ENCODE measurements around the gene NECTIN1.

NECTIN1 gene

DNA sequence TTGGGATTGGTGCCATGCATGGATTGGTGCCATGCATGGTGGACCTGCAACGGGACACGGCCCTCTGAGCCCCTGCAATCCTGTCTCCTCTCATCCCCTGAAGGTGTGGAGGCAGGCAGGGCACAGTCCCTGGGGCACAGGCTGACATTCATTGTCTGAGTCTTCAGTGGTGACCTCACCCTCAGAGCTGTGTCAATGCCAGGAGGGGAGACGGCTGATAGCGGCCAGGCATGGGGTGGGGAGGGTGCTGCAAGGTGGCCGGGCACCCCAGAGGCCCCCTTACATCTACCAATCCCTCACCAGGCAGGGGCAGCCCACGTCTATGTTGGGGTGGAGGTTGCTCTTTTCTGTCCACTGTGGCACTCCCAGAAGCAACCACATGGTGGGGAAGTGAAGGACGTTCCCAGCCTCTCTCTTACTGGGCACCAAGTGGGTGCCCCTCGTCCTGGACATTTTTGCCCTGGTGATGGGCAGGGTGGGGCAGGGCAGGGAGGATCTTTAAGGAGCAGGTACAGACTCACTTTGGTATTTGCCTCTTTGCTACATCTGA lies 47.6 kb downstream of the NECTIN1 start:
- no peak overlapping the region for H3K4me3 ChIP-seq (ENCODE audit: low read depth, low read length)
- no peak for DNase-seq

GRCh38 chr11:119680541-119681360 lies 48.2 kb downstream of the NECTIN1 start:
- no peak for DNase-seq
- no peak overlapping the region for H3K4me2 ChIP-seq (ENCODE audit: low read length)
- no peak overlapping the region for H4K8ac ChIP-seq (ENCODE audit: low read depth, low read length)
- no peak overlapping the region for H3K14ac ChIP-seq (ENCODE audit: low read length)
- no peak overlapping the region for H2BK12ac ChIP-seq (ENCODE audit: low read length)
- peaks cover 14% of the 10 kb centered on the region for H3K9me3 ChIP-seq (ENCODE audit: insufficient read depth, low read depth, low read length)
- H4K91ac ChIP-seq (ENCODE audit: low read depth, low read length) = no peak overlapping the region
- WGBS (ENCODE audit: extremely low coverage, insufficient coverage, insufficient read length) = no CpG with 5 or more reads among the region's 11 CpGs
- H3K36me3 ChIP-seq (ENCODE audit: control insufficient read depth in 1 of 2, insufficient read depth in 2 of 2, low read length in 2 of 2) = peaks cover 17 to 21% of the 10 kb centered on the region in 2 experiments
- no peak overlapping the region for H2AFZ ChIP-seq (ENCODE audit: insufficient read depth, low read length, poor library complexity)
- H4K12ac ChIP-seq (ENCODE audit: low read depth, low read length) = no peak overlapping the region
- no peak overlapping the region for H2BK120ac ChIP-seq (ENCODE audit: insufficient read depth, low read length, poor library complexity)
- no peak overlapping the region for H3K4ac ChIP-seq (ENCODE audit: low read depth, low read length)
- no peaks in the 10 kb centered on the region for H3K27me3 ChIP-seq (ENCODE audit: insufficient read depth, low read length)
- H3K27ac ChIP-seq (ENCODE audit: low read depth, low read length) = no peak overlapping the region
- H3K79me1 ChIP-seq (ENCODE audit: low read length) = peaks cover 12% of the 10 kb centered on the region
- peaks cover 25 to 28% of the 10 kb centered on the region in 2 experiments for H3K4me1 ChIP-seq (ENCODE audit: control insufficient read depth in 1 of 2, insufficient read depth in 2 of 2, low read length in 2 of 2)
- H2BK5ac ChIP-seq (ENCODE audit: low read depth, low read length, poor library complexity) = no peak overlapping the region
- no peak overlapping the region for H3K18ac ChIP-seq (ENCODE audit: low read length)
- no peak overlapping the region for H3K9ac ChIP-seq (ENCODE audit: low read length)
- H3K23ac ChIP-seq (ENCODE audit: low read length) = no peak overlapping the region
- no peak overlapping the region for H3K4me3 ChIP-seq (ENCODE audit: low read depth, low read length)
- no peak overlapping the region for H2AK5ac ChIP-seq (ENCODE audit: low read length)
- H3K79me2 ChIP-seq (ENCODE audit: control insufficient read depth, insufficient read depth, low read length, poor library complexity) = peaks cover 4% of the 10 kb centered on the region

More for the DNA sequence above, 47.6 kb downstream of the NECTIN1 start:
- H2BK5ac ChIP-seq (ENCODE audit: low read depth, low read length, poor library complexity) = no peak overlapping the region
- H3K23ac ChIP-seq (ENCODE audit: low read length) = no peak overlapping the region
- no peak overlapping the region for H4K12ac ChIP-seq (ENCODE audit: low read depth, low read length)
- H3K27me3 ChIP-seq (ENCODE audit: insufficient read depth, low read length) = no peaks in the 10 kb centered on the region
- no peak overlapping the region for H3K4ac ChIP-seq (ENCODE audit: low read depth, low read length)
- H3K27ac ChIP-seq (ENCODE audit: low read depth, low read length) = no peak overlapping the region
- H2AK5ac ChIP-seq (ENCODE audit: low read length) = no peak overlapping the region
- peaks cover 25 to 28% of the 10 kb centered on the region in 2 experiments for H3K4me1 ChIP-seq (ENCODE audit: control insufficient read depth in 1 of 2, insufficient read depth in 2 of 2, low read length in 2 of 2)
- no CpG with 5 or more reads among the region's 8 CpGs for WGBS (ENCODE audit: extremely low coverage, insufficient coverage, insufficient read length)
- H3K79me2 ChIP-seq (ENCODE audit: control insufficient read depth, insufficient read depth, low read length, poor library complexity) = peaks cover 4% of the 10 kb centered on the region
- no peak overlapping the region for H2AFZ ChIP-seq (ENCODE audit: insufficient read depth, low read length, poor library complexity)
- H3K9me3 ChIP-seq (ENCODE audit: insufficient read depth, low read depth, low read length) = peaks cover 14% of the 10 kb centered on the region
- no peak overlapping the region for H2BK120ac ChIP-seq (ENCODE audit: insufficient read depth, low read length, poor library complexity)
- peak overlapping the region; percentile 19 for H4K91ac ChIP-seq (ENCODE audit: low read depth, low read length)
- no peak overlapping the region for H4K8ac ChIP-seq (ENCODE audit: low read depth, low read length)
- H3K36me3 ChIP-seq (ENCODE audit: control insufficient read depth in 1 of 2, insufficient read depth in 2 of 2, low read length in 2 of 2) = peaks cover 17 to 20% of the 10 kb centered on the region in 2 experiments
- no peak overlapping the region for H3K14ac ChIP-seq (ENCODE audit: low read length)
- H3K4me2 ChIP-seq (ENCODE audit: low read length) = no peak overlapping the region
- H3K79me1 ChIP-seq (ENCODE audit: low read length) = peaks cover 12% of the 10 kb centered on the region
- no peak overlapping the region for H3K9ac ChIP-seq (ENCODE audit: low read length)
- no peak overlapping the region for H2BK12ac ChIP-seq (ENCODE audit: low read length)
- no peak overlapping the region for H3K18ac ChIP-seq (ENCODE audit: low read length)

- no peak overlapping the region for H4K91ac ChIP-seq (ENCODE audit: low read depth, low read length)
- DNase-seq = no peak
- H4K12ac ChIP-seq (ENCODE audit: low read depth, low read length) = no peak overlapping the region
- H4K8ac ChIP-seq (ENCODE audit: low read depth, low read length) = no peak overlapping the region
- peaks cover 20 to 27% of the 10 kb centered on the region in 2 experiments for H3K36me3 ChIP-seq (ENCODE audit: control insufficient read depth in 1 of 2, insufficient read depth in 2 of 2, low read length in 2 of 2)
- H3K27ac ChIP-seq (ENCODE audit: low read depth, low read length) = no peak overlapping the region
- peaks cover 14% of the 10 kb centered on the region for H3K9me3 ChIP-seq (ENCODE audit: insufficient read depth, low read depth, low read length)
- no peak overlapping the region for H3K18ac ChIP-seq (ENCODE audit: low read length)
- H3K4me3 ChIP-seq (ENCODE audit: low read depth, low read length) = peak overlapping the region; percentile 31
- H3K79me1 ChIP-seq (ENCODE audit: low read length) = peaks cover 7% of the 10 kb centered on the region
- peaks cover 4% of the 10 kb centered on the region for H3K79me2 ChIP-seq (ENCODE audit: control insufficient read depth, insufficient read depth, low read length, poor library complexity)
- H3K4me1 ChIP-seq (ENCODE audit: control insufficient read depth in 1 of 2, insufficient read depth in 2 of 2, low read length in 2 of 2) = peaks cover 13 to 16% of the 10 kb centered on the region in 2 experiments
- H3K23ac ChIP-seq (ENCODE audit: low read length) = no peak overlapping the region
- H2AFZ ChIP-seq (ENCODE audit: insufficient read depth, low read length, poor library complexity) = no peak overlapping the region
- H2BK120ac ChIP-seq (ENCODE audit: insufficient read depth, low read length, poor library complexity) = no peak overlapping the region
- no peak overlapping the region for H3K9ac ChIP-seq (ENCODE audit: low read length)
- H2BK5ac ChIP-seq (ENCODE audit: low read depth, low read length, poor library complexity) = no peak overlapping the region
- H3K4me2 ChIP-seq (ENCODE audit: low read length) = no peak overlapping the region
- WGBS (ENCODE audit: extremely low coverage, insufficient coverage, insufficient read length) = no CpG with 5 or more reads among the region's 7 CpGs
- no peak overlapping the region for H2AK5ac ChIP-seq (ENCODE audit: low read length)
- no peaks in the 10 kb centered on the region for H3K27me3 ChIP-seq (ENCODE audit: insufficient read depth, low read length)
- H3K4ac ChIP-seq (ENCODE audit: low read depth, low read length) = no peak overlapping the region
- H3K14ac ChIP-seq (ENCODE audit: low read length) = no peak overlapping the region
- no peak overlapping the region for H2BK12ac ChIP-seq (ENCODE audit: low read length)
Observed at GRCh38 chr11:119679346-119679745, 49.7 kb downstream of the NECTIN1 start.

GRCh38 chr11:119678351-119678750 lies 50.6 kb downstream of the NECTIN1 start:
- no peak overlapping the region for H3K4me2 ChIP-seq (ENCODE audit: low read length)
- peaks cover 7 to 9% of the 10 kb centered on the region in 2 experiments for H3K4me1 ChIP-seq (ENCODE audit: control insufficient read depth in 1 of 2, insufficient read depth in 2 of 2, low read length in 2 of 2)
- no peak overlapping the region for H3K9ac ChIP-seq (ENCODE audit: low read length)

More at GRCh38 chr11:119678351-119678750, 50.6 kb downstream of the NECTIN1 start:
- H3K79me2 ChIP-seq (ENCODE audit: control insufficient read depth, insufficient read depth, low read length, poor library complexity) = no peaks in the 10 kb centered on the region
- H3K27ac ChIP-seq (ENCODE audit: low read depth, low read length) = no peak overlapping the region
- no peak overlapping the region for H4K8ac ChIP-seq (ENCODE audit: low read depth, low read length)
- no peak overlapping the region for H3K18ac ChIP-seq (ENCODE audit: low read length)
- H3K79me1 ChIP-seq (ENCODE audit: low read length) = no peaks in the 10 kb centered on the region
- no peak overlapping the region for H3K4me3 ChIP-seq (ENCODE audit: low read depth, low read length)
- no peak overlapping the region for H2BK5ac ChIP-seq (ENCODE audit: low read depth, low read length, poor library complexity)
- H3K4ac ChIP-seq (ENCODE audit: low read depth, low read length) = no peak overlapping the region
- peaks cover 23 to 34% of the 10 kb centered on the region in 2 experiments for H3K36me3 ChIP-seq (ENCODE audit: control insufficient read depth in 1 of 2, insufficient read depth in 2 of 2, low read length in 2 of 2)
- H4K12ac ChIP-seq (ENCODE audit: low read depth, low read length) = no peak overlapping the region
- no peak overlapping the region for H2AK5ac ChIP-seq (ENCODE audit: low read length)
- no peak overlapping the region for H2BK12ac ChIP-seq (ENCODE audit: low read length)
- no peak for DNase-seq
- no CpG with 5 or more reads among the region's 21 CpGs for WGBS (ENCODE audit: extremely low coverage, insufficient coverage, insufficient read length)
- H2BK120ac ChIP-seq (ENCODE audit: insufficient read depth, low read length, poor library complexity) = no peak overlapping the region
- H2AFZ ChIP-seq (ENCODE audit: insufficient read depth, low read length, poor library complexity) = no peak overlapping the region
- no peak overlapping the region for H3K23ac ChIP-seq (ENCODE audit: low read length)
- H3K14ac ChIP-seq (ENCODE audit: low read length) = no peak overlapping the region
- H3K9me3 ChIP-seq (ENCODE audit: insufficient read depth, low read depth, low read length) = peaks cover 14% of the 10 kb centered on the region
- no peaks in the 10 kb centered on the region for H3K27me3 ChIP-seq (ENCODE audit: insufficient read depth, low read length)
- H4K91ac ChIP-seq (ENCODE audit: low read depth, low read length) = no peak overlapping the region

All from trophoblast cell (in vitro differentiated cells and primary cell).